Raji (cell line): ENCODE measurements around the gene SAMD4A.
A peak's percentile ranks its signal among the peaks of the same experiment; 100 is the strongest.

ENCODE experiments used
- POLR2A ChIP-seq: IDR thresholded peaks from 2 replicates; pipeline ENCODE4 v1.6.1; 2011; ENCODE audit warnings: low read depth, low read length, control low read depth; ENCODE audit not compliant: insufficient read depth

The SAMD4A gene

GRCh38 chr14:54781080-54781479, 214.2 kb downstream of the SAMD4A start:
- no peak for TF ChIP-seq POLR2A

- no peak for TF ChIP-seq POLR2A
These were observed 215.2 kb downstream of the SAMD4A start for GRCh38 chr14:54781961-54782750.

- TF ChIP-seq POLR2A: no peak
These were observed 216.1 kb downstream of the SAMD4A start for GRCh38 chr14:54782751-54783659.

- no peak for TF ChIP-seq POLR2A
These were observed 216.7 kb downstream of the SAMD4A start for GRCh38 chr14:54783660-54784015.

- TF ChIP-seq POLR2A: no peak
These were observed 217.1 kb downstream of the SAMD4A start for GRCh38 chr14:54784060-54784459.

- TF ChIP-seq POLR2A: no peak
These were observed 217.7 kb downstream of the SAMD4A start for GRCh38 chr14:54784657-54785056.

GRCh38 chr14:54785136-54785777, 218.3 kb downstream of the SAMD4A start:
- no peak for TF ChIP-seq POLR2A

- no peak for TF ChIP-seq POLR2A
These were observed 219.1 kb downstream of the SAMD4A start for GRCh38 chr14:54785778-54786770.

GRCh38 chr14:54786838-54787237, 219.9 kb downstream of the SAMD4A start:
- TF ChIP-seq POLR2A: 0 out of 2 replicates have a peak, but pooled peaks have one; percentile 6

- no peak for TF ChIP-seq POLR2A
These were observed 220.3 kb downstream of the SAMD4A start for GRCh38 chr14:54787261-54787660.

- no peak for TF ChIP-seq POLR2A
These were observed 221.8 kb downstream of the SAMD4A start for GRCh38 chr14:54788701-54789100.

- no peak for TF ChIP-seq POLR2A
These were observed 222.2 kb downstream of the SAMD4A start for GRCh38 chr14:54789166-54789565.

GRCh38 chr14:54789781-54790480, 223.0 kb downstream of the SAMD4A start:
- no peak for TF ChIP-seq POLR2A

- no peak for TF ChIP-seq POLR2A
These were observed 224.1 kb downstream of the SAMD4A start for GRCh38 chr14:54791001-54791400.
